ENCODE results near the gene SPTBN5.
A peak's percentile ranks its signal among the peaks of the same experiment; 100 is the strongest.

DNA sequence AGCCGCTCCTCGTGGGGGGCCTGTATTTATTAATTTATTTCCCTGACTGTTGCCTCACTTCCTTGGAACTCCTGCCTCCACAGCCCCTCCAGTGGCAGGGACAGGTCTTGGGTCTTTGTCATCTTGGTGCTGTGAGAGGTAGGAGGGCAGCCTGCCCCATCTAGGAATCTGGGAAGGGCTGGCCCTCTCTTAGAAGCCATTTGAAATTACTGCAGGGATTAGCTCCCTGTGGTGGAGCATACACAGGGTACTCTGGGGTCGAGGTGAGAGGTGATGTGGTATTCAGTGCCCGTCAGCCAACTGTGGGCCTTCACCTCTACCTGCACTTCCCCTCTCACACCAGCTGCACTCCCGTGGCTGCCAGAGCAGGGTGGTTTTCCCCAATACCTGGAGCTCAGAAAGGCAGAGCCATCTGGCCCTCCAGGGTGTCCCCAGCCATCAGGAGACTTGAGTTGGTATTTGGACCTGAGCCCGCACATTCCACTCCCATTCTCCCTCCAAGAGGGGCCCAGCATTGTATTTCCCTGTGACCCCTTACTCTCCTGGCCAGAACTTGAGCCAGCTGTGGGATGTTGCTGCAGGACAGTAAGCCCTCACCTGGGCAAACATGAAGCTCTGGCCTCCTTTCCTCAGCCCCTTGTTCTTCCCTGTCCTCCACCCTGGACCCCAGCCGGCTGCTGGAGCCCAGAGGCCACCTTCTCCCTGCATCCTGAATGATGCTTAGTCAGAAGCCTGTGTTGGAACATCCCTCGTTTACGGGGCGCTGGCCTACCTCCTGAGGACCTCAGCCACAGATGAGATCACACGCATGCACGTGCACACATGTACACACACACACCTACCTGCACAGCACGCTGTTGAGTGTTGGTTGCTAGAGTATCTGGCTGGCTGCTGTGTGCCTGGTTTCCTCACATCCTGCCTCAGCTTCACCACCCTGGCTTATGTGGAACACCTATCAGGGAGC is 68.0 kb downstream of the SPTBN5 start:
- TF ChIP-seq, protein P1, sequence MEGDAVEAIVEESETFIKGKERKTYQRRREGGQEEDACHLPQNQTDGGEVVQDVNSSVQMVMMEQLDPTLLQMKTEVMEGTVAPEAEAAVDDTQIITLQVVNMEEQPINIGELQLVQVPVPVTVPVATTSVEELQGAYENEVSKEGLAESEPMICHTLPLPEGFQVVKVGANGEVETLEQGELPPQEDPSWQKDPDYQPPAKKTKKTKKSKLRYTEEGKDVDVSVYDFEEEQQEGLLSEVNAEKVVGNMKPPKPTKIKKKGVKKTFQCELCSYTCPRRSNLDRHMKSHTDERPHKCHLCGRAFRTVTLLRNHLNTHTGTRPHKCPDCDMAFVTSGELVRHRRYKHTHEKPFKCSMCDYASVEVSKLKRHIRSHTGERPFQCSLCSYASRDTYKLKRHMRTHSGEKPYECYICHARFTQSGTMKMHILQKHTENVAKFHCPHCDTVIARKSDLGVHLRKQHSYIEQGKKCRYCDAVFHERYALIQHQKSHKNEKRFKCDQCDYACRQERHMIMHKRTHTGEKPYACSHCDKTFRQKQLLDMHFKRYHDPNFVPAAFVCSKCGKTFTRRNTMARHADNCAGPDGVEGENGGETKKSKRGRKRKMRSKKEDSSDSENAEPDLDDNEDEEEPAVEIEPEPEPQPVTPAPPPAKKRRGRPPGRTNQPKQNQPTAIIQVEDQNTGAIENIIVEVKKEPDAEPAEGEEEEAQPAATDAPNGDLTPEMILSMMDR (IDR thresholded peaks at IDR 0.05) = peak in 1 of 6 experiments; percentile 20
- no peak for TF ChIP-seq POLR2A (IDR thresholded peaks at IDR 0.05)
